ENCODE data around the gene RAB4A.

DNA sequence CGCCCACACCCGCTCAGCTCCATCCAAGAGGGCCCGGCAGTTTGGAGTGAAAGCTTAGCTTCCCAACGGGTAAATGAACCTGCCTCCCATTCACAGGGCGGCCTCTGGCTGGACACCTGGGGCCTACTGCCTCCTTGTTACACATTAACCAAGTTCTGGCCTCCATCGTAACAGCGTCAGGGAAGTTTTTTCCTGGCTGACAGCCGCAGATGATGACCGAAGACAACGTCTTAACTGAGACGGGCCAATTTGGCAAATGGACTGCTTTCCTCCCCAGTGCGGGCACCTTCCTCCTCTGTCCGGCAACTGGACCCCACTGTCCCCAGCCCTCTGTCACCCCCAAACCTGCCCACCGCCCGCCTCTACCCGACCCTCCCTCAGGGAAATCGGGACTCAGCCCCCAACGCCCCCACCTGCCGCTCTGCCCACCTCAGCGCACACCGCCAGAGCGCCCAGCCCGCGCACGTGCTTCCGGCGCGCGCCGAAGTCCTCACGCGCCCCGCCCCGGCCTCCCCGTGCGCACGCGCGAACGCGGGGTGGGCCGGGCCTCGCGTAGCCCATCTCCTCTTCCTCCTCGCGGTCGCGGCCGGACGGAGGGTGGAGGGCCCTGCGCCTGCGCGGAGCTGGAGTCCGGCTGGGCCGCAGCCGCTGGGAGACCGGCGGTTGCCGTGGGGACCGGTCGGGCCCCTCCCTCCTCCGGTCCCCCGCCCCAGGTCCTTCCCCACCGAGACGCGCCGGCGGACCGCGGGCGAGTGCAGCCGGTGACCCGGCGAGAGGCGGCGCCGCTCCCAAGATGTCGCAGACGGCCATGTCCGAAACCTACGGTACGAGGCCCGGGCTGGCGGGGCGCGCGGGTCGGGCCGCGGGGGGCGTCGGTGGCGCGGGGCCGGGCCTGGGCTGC lies at the start of gene RAB4A:
- TF ChIP-seq, protein P1, sequence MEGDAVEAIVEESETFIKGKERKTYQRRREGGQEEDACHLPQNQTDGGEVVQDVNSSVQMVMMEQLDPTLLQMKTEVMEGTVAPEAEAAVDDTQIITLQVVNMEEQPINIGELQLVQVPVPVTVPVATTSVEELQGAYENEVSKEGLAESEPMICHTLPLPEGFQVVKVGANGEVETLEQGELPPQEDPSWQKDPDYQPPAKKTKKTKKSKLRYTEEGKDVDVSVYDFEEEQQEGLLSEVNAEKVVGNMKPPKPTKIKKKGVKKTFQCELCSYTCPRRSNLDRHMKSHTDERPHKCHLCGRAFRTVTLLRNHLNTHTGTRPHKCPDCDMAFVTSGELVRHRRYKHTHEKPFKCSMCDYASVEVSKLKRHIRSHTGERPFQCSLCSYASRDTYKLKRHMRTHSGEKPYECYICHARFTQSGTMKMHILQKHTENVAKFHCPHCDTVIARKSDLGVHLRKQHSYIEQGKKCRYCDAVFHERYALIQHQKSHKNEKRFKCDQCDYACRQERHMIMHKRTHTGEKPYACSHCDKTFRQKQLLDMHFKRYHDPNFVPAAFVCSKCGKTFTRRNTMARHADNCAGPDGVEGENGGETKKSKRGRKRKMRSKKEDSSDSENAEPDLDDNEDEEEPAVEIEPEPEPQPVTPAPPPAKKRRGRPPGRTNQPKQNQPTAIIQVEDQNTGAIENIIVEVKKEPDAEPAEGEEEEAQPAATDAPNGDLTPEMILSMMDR (IDR thresholded peaks at IDR 0.05), result no peak
- peak in 3 of 4 donors; percentile 72 to 80 (median 79) for TF ChIP-seq POLR2A (IDR thresholded peaks at IDR 0.05)

Measured in esophagus squamous epithelium (tissue), 4 donors.